Myocyte (in vitro differentiated cells): Measurements from ENCODE around the gene OR11L1. TPM values are rescaled to one million over a fixed set of nuclear protein-coding genes. Genes with fewer than 3 reads are reported as not detected.

Experiments
- DNase-seq: peaks from one replicate; pipeline ENCODE4 v3.0.0-alpha.2; 2012; ENCODE audit warnings: low read depth
- polyA plus RNA-seq: library from polyadenylated mRNA; unstranded; fragments of >200 nt; gene quantifications from one replicate; pipeline ENCODE4 v1.2.1, GENCODE V29; 2012; ENCODE audit warnings: missing spikeins
- total RNA-seq: library from RNA; depleted of rRNA; stranded (reverse); fragments of >200 nt; gene quantifications from 2 replicates; pipeline ENCODE4 v1.2.3, GENCODE V29; 2014

OR11L1 gene, protein sequence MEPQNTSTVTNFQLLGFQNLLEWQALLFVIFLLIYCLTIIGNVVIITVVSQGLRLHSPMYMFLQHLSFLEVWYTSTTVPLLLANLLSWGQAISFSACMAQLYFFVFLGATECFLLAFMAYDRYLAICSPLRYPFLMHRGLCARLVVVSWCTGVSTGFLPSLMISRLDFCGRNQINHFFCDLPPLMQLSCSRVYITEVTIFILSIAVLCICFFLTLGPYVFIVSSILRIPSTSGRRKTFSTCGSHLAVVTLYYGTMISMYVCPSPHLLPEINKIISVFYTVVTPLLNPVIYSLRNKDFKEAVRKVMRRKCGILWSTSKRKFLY
- total RNA-seq, result not detected in 2 replicates
- polyA plus RNA-seq, result not detected

DNA sequence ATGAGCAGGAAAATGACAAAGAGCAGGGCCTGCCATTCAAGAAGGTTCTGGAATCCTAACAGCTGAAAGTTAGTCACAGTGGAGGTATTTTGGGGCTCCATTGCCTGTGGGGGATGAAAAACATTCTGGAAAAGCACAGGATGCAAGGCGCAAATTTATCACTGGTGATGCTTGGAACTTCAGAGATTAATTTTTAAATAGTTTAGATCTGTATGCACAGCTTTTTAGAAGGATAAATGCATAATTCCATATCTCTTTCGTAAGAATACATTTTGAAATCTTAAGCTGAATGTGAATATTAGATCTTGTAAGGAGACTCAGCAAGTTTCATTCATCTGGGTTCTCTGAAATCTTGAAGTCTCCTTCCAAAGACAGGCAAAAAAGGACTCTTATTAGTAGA is at the start of gene OR11L1:
OR11L1 (minus strand) TSS at position 101 of the 400 bp plus-strand sequence; CDS start at position 101, 0 bp downstream.
- no peak for DNase-seq

DNA sequence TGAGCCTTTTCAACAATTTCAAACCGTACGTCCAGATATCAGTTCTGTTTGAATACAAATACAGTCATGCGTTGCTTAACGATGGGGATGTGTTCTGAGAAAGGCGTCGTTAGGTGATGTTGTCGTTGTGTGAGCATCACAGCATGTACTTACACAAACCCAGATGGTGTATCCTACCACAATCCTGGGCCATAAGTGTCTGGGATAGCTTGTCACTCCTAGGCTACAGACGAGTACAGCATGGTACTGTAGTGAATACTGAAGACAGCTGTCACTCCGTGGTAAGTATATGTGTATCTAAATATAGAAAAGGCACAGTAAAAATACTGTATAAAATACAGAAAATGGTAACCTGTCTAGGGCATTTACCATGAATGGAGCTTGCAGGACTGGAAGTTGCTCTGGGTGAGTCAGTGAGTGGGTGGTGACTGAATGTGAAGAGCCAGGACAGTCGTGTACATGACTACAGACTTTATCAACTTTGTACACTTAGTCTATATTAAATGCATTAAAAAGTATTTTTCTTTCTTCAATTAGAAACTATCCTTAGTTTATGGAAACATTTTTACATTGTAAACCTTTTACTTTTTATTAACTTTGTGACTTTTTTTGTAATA is 43.2 kb upstream of the OR11L1 start:
- DNase-seq, result no peak

DNA sequence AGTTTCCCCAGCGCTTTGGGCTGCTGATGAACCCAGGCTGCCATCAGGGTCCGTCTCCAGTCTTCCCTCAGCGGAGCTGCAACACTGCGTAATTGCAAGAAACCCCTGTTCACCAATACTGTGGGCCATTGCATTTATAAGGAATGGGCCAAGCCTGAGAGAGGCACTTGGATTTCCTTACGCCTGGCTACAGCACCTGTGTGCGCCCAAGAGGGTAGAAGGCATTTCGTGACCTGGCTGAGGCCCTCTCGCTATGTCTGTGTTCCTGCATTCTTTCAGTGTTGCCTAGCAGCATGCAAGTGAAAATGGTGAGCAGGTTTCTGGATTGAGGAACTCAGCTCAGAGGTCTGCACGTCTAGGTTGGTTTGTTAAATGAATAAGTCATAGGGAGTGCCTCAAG is 41.6 kb upstream of the OR11L1 start:
- no peak for DNase-seq

DNA sequence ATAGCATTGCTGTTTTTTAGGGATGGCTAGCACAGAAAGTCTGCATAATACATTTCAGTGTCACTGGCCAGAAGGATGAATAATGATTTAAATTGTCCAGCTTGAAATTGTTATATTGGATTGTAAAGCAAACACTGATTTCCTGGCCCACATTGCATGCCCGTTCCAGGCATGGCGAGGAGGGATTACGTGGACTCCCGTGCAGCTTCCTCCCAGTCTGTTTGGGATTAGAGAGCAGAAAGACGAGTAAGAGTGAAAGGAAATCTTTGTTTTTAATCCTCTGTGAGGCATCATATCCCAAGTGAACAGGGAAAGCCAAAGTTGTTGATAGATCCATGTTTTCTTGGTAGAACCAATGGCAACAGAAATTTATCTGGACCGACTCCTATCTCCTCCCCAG is 23.7 kb upstream of the OR11L1 start:
- DNase-seq, result no peak

DNA sequence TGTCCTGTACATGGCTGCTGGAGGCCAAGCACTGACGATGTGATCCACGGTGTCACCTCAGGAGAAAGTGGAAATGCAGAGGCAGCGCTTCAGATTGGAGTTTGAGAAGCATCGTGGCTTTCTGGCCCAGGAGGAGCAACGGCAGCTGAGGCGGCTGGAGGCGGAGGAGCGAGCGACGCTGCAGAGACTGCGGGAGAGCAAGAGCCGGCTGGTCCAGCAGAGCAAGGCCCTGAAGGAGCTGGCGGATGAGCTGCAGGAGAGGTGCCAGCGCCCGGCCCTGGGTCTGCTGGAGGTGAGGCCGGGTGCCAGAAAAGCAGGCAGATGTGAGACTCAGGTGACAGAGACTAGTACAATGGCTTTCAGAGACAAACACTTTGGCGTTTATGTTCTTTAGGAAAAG is 22.9 kb upstream of the OR11L1 start:
- no peak for DNase-seq

DNA sequence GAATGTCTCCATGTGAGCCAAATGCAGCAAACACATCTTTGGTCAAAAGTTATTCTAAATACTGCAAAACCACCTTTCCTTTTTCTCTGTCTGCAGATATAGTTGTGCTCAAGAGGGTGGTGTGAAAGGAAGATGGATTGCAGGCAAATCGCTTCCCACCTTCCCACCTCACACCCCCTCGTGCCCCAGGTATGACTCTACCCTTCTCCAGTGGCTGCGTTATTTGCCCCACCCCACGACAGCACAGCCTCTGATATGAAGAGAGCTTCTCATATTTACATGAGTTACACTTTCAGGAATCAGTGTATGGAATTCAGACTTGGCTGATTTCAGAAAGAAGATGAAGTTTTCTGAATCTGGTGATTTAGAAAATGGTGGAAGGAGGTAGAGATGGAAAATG is 21.1 kb upstream of the OR11L1 start:
- DNase-seq, result no peak

DNA sequence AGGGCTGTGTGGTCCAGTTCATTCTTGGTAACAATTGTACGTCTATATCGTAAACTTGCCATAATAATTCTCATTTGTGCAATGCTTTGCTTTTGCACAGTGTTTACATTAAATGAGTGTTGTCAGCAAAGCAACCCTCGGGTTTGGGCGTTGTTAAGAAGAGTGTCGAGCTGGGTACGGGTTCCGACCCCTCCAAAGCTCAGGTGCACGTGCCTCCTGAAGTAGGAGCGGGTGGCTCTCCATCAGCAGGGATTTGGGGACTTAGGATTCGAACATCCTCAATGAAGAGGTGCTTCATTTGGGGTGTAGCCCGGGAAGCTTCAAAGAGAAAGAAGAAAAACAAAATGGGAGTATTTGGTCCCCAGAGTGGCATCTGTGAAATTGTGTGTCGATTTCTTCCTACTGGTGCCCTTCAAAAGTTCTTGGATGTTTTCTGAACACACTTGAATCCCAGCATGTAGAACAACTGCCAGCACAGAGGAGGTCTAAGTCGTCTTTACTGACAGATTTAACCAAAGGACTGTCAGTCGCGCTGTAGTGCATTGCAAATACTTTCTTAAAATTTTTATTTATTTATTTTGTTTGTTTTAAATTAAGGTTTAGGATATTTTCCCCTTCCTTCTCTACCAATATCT is 16.4 kb upstream of the OR11L1 start:
- no peak for DNase-seq

DNA sequence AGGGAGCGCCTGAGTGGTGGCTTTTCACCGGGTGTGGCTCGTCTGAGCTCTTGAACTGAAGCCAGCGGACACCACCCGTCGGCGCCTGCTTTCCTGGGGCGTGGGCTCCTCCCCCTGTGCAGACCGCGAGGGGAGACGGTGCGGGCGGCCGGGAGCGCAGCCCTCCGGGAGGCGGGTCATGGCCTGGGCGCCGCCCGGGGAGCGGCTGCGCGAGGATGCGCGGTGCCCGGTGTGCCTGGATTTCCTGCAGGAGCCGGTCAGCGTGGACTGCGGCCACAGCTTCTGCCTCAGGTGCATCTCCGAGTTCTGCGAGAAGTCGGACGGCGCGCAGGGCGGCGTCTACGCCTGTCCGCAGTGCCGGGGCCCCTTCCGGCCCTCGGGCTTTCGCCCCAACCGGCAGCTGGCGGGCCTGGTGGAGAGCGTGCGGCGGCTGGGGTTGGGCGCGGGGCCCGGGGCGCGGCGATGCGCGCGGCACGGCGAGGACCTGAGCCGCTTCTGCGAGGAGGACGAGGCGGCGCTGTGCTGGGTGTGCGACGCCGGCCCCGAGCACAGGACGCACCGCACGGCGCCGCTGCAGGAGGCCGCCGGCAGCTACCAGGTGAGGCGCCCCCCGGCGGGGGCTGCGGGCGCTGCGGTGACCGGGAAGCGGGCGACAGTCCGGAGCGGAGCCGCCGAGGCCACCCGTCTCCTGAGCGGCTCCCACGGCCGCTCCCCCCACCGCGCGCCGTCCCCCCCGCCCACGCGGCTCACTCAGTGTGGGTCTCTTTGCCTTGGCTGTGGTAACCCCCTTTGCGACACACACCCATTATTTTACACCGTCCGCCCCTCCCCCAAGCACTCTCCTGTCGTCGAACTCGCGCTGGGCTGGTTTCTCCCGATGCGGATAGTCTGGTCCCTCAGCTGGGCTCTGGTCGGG is 15.6 kb upstream of the OR11L1 start, which contains the start of gene TRIM58:
TRIM58 (plus strand) TSS at position 119 of the 916 bp plus-strand sequence; CDS start at position 179, 60 bp downstream.
- DNase-seq, result no peak

DNA sequence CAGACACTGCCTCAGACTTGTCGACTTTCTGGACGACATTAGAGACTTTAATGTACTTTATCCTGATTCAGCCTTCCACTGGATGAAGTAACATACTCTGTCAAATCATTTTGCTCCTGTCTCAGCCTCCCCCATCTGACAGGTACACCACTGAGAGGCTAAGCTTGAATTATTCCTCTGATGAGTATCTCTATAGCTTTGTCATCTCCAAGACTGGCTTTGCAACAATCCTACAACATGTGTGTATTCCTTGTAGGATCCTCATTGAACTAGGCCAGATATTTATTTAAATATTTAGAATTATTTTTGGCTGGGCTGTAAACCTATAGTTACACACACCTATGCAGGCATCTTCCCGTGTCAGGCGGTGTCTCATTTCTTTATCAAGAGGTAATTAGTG is 14.2 kb upstream of the OR11L1 start:
- DNase-seq, result no peak

DNA sequence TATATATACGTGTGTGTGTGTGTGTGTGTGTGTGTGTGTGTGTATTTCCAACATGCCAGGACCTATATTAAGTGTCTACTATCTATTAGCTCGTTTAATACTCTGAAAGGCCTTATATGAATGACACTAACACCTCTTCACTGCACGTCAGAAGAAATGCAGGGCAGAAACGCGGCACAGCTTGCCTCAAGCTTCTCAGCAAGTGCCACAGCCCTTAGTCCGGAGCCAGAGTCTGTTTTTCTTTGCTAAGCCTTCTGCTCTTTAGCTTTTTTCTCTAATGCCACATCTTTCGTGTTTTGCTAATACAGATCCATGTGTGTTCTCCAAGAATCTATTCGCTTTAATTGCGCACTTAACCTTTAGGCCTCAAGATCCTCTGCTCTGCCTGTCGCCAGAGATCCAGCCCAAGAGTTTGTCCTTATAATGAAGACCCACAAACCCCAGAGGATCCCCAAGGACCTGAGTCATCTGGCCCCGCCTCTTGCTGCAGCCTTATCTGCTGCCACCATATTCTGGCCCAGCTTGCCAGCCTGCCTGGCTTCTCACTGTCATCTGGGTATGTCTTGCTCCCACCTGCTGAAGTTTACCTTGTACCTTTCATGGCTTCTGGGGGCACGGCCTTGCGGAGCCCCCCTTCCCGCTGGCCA is 13.3 kb upstream of the OR11L1 start:
- no peak for DNase-seq

DNA sequence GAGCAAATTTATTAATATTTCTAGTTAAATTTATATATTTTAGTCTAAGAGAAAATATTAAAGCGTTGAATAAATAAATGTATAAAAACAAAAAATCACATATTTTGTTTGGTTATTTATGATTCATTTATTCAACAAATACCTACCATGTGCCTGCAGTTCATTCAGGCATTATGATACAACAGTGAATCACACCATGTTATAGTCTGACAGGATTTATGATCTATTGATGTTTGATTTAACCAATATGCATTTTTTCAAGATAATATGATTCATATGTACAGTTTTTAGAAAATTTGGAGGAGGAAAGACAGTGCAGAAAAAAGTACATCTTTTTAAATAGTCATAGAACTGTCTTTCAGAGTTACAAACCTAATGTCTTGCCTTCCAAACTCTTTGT is 7.9 kb upstream of the OR11L1 start:
- DNase-seq, result no peak

DNA sequence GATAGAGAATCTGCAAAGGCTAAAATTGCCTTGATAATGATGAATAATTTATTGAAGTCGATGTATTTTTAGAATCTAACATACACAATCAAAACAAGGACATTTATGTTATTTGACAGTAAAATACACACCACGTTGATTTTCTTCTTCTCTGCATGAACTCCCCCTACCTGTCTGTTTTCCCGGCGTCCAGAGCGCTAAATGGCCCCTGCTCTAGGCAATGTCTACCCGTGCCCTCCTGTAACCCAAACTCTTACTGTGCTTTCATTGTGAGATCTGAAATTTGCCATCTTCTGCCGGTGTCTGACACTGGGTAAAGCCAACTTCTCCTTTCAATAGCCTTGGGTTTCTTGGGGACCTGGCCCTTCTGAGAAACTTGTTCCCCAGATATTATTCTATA is 6.7 kb upstream of the OR11L1 start:
- DNase-seq, result no peak

DNA sequence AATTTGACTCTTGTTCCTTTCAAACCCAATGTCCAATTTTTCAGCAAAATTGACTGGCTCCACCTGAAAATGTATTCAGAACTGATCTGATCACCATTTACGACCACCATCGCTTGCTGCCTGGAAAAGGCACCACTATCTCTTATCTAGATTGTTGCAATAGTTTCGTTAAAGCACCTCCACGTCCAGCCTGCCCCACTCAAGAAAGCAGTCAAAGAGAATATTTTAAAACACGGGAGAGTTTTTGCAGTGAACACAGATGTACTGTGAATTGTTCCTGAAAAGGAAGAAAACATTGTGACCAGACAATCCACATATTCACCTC is 4.0 kb upstream of the OR11L1 start:
- no peak for DNase-seq

DNA sequence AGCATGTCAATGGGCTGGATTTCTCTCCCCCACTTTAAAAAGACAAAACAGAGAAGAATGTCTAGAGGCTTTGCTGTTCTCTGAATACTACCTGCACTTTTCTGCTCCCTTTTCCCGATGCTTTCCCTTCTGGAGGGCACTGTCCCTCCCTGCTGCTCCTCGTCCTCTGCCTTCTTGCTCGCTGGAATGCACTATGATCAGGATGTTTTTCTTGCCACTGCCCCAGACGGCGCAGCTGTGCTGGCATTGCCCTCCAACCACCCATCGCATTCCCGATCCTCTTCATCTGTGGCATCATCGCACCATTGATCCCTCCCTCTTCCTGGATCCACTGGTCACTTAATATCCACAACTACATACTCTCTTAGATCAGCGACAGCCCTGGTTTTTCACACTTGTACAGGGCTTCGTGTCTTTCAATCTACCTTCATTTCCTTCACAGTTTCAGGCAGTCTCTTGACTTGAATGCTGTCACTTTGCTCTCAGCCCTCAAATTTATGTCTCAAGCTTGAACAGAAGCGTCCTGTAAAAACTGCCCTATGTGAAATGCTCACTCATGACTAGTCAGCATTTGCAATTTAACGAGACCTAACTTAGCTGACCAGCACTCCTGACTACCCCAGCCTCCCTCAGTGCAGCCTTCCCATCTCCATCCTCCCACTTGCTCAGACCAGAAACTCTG is 3.5 kb upstream of the OR11L1 start:
- DNase-seq, result no peak

DNA sequence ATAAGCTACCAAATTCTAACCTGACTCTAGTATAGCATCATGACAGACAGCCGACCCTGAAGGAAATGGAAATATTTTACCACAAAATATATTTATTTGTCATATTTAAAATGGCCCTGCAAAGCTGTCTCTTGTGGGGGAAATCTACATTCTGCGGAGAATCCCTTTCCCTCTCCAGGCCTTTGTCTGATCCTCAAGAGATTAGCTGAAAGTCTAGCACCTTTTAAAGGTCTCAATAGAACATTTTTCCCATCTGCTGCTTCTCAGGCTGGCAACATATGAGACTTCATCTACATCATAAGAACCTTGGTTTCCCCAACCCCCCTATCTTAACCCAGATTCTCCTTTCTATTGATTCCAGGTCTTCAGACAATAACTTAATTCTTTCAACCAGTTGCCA is 1.7 kb upstream of the OR11L1 start:
- DNase-seq, result no peak

DNA sequence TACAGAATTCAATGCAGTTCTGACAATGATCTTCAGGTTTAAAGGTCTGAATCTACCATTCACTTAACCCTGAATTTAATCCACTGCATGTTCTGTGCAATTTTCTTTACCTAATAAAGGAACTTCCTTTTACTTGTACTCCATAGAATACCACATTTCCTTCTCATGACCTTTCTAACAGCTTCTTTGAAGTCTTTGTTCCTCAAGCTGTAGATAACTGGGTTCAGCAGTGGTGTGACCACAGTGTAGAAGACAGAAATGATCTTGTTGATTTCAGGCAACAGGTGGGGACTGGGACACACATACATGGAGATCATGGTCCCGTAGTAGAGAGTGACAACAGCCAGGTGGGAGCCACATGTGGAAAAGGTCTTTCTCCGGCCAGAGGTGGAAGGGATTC is 878 bp downstream of the OR11L1 start:
- DNase-seq, result no peak

DNA sequence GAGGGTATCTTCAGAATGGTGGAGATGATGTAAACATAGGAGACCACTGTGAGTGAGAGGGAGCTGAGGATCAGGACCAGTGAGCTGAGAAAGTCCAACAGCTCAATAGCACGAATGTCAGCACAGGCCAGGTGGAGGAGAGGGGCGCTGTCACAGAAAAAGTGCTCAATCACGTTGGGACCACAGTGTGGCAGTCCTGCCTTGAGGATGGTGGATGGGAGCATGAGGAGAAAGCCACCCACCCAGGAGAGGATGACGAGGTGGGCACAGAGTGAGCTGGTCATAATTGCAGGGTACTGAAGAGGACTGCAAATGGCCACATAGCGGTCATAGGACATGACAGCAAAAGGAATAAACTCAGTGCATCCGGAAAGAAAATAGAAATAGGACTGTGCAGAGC is 8.1 kb downstream of the OR11L1 start:
- no peak for DNase-seq

DNA sequence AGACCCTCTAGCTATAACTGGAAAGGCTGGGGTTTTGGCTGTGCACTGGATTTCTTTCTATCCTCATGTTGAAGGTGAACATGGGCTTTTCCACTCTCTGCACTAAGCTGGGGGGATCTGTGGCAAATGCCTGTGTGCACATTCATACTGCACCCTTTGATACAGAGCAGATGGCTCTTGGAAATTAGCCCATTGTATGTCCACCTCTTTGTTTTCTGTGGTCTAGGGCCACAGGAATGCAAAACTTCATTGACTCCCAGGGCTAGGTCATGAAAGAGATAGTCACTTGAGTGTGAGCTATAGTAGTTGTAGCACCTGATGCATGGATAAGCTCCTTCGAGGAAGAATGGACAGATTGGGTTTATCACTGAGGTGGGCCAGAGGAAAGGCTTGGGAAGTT is 12.0 kb downstream of the OR11L1 start:
- no peak for DNase-seq

DNA sequence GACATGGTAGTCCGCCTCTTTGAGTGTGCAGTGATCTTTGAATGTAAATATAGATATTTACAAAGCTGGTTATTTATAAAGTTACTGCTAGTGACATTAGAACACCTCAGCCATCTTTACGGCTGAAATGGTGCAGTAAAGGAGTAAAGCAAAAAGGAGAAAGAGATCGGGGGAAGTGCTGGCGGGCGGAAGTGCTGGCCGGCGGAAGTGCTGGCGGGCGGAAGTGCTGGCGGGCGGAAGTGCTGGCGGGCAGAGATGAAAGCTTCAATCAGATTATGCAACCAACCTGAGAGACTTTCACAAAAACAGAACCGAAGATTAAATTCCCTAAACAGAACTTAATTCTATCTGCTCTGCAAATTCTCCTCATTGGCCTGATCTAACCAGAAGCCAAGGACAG is 16.3 kb downstream of the OR11L1 start:
- no peak for DNase-seq

DNA sequence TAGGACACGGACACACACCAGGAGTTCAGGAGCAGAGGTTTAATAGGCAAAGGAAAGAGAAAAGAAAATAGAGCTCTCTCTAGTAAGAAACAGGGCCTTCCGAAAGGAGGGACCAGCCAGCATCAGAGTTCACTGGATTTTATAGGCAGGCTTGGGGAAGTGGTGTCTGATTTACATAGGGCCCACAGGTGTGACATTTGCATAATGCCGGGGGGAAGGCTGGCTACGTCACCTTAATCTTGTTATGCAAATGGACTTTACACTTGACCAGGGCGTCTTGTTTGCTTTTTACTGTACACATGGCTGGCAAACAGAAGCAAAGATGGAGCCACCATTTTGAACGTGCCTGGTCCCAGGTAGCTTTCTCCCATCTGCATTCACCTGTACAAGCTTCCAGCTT is 17.7 kb downstream of the OR11L1 start, which contains the start of gene OR14A16:
OR14A16 (minus strand) TSS at position 97 of the 400 bp plus-strand sequence. CDS start 8,390 bp downstream, outside the sequence.
- no peak for DNase-seq
